Stimulated activated CD4-positive, alpha-beta T cell treated with anti-CD3 and anti-CD28 coated beads, Interleukin-1b, Interleukin-23, amount 100 ng/mL, for 1 hour (primary cell): ENCODE data around the gene NRCAM.

Source experiments
- DNase-seq, 2 donors: peaks; one replicate each; pipeline ENCODE4 v3.0.0-alpha.2; 2020; ENCODE audit warnings: low read depth in 2 of 2

The NRCAM gene

GRCh38 chr7:108308903-108309302 is 147.3 kb downstream of the NRCAM start:
- no peak for DNase-seq

- no peak for DNase-seq
Measured at GRCh38 chr7:108308276-108308675, 148.0 kb downstream of the NRCAM start.

- DNase-seq, result no peak
Measured at GRCh38 chr7:108307595-108307994, 148.6 kb downstream of the NRCAM start.

GRCh38 chr7:108307194-108307593 is 149.0 kb downstream of the NRCAM start:
- no peak for DNase-seq

- no peak for DNase-seq
Measured at GRCh38 chr7:108303332-108303731, 152.9 kb downstream of the NRCAM start.

GRCh38 chr7:108301387-108301786 is 154.8 kb downstream of the NRCAM start:
- DNase-seq, result no peak

GRCh38 chr7:108299251-108299973 is 156.8 kb downstream of the NRCAM start:
- no peak for DNase-seq

- DNase-seq, result no peak
Measured at GRCh38 chr7:108296911-108297310, 159.3 kb downstream of the NRCAM start.

GRCh38 chr7:108294595-108294994 is 161.6 kb downstream of the NRCAM start:
- no peak for DNase-seq

GRCh38 chr7:108293149-108293612 is 163.1 kb downstream of the NRCAM start:
- DNase-seq, result no peak

- no peak for DNase-seq
Measured at GRCh38 chr7:108292541-108292940, 163.7 kb downstream of the NRCAM start.

GRCh38 chr7:108291791-108292440 is 164.3 kb downstream of the NRCAM start:
- no peak for DNase-seq

GRCh38 chr7:108291152-108291508 is 165.1 kb downstream of the NRCAM start:
- DNase-seq, result no peak

GRCh38 chr7:108290459-108291151 is 165.6 kb downstream of the NRCAM start:
- no peak for DNase-seq

- DNase-seq, result no peak
Measured at GRCh38 chr7:108289852-108290251, 166.4 kb downstream of the NRCAM start.

- no peak for DNase-seq
Measured at GRCh38 chr7:108287857-108288256, 168.4 kb downstream of the NRCAM start.

- DNase-seq, result no peak
Measured at GRCh38 chr7:108286290-108286904, 169.8 kb downstream of the NRCAM start.

- no peak for DNase-seq
Measured at GRCh38 chr7:108285778-108286177, 170.5 kb downstream of the NRCAM start.

GRCh38 chr7:108285003-108285368 is 171.2 kb downstream of the NRCAM start:
- no peak for DNase-seq

- no peak for DNase-seq
Measured at GRCh38 chr7:108284349-108285002, 171.8 kb downstream of the NRCAM start.

- no peak for DNase-seq
Measured at GRCh38 chr7:108283252-108283651, 173.0 kb downstream of the NRCAM start.

GRCh38 chr7:108282427-108282996 is 173.7 kb downstream of the NRCAM start:
- DNase-seq, result no peak
